GM23338 (cell line): ENCODE measurements around the gene ERRFI1. TPM values are rescaled to one million over a fixed set of nuclear protein-coding genes. Genes with fewer than 3 reads are reported as not detected.
A peak's percentile ranks its signal among the peaks of the same experiment; 100 is the strongest.

Experiments
- ATAC-seq: fragments of 200-7000 bp; cut with Tn5 transposase; 3 replicates; pipeline ENCODE4 v1.9.1; 2020
- DNase-seq: peaks from one replicate; pipeline ENCODE4 v3.0.0-alpha.2; 2015; ENCODE audit warnings: low spot score
- H2AFZ ChIP-seq: fragments of 200-600 bp; sonication (generic); 2 replicates; pipeline ENCODE4 v1.8.0; 2016; ENCODE audit warnings: antibody characterized with exemption, mild to moderate bottlenecking, moderate library complexity
- H3F3A ChIP-seq: fragments of 200-600 bp; sonication (generic); replicated peaks from 2 replicates; pipeline ENCODE4 v1.8.0; 2017; ENCODE audit warnings: antibody characterized with exemption, mixed run types, low read depth
- H3K27ac ChIP-seq: fragments of 200-600 bp; sonication (generic); 2 replicates; pipeline ENCODE4 v1.6.1; 2016; ENCODE audit warnings: low read depth
- H3K27me3 ChIP-seq: fragments of 200-600 bp; sonication (generic); 2 replicates; pipeline ENCODE4 v1.8.0; 2016; ENCODE audit warnings: mild to moderate bottlenecking, mixed run types, moderate library complexity; ENCODE audit not compliant: insufficient read depth
- H3K36me3 ChIP-seq: fragments of 200-600 bp; sonication (generic); 2 replicates; pipeline ENCODE4 v1.8.0; 2016; ENCODE audit warnings: mild to moderate bottlenecking; ENCODE audit not compliant: insufficient read depth
- H3K4me1 ChIP-seq: fragments of 200-600 bp; sonication (generic); 2 replicates; pipeline ENCODE4 v1.8.0; 2016; ENCODE audit warnings: mild to moderate bottlenecking, moderate library complexity; ENCODE audit not compliant: insufficient read depth
- H3K4me2 ChIP-seq: fragments of 200-600 bp; sonication (generic); 2 replicates; pipeline ENCODE4 v1.7.1; 2017; ENCODE audit warnings: mixed run types
- H3K4me3 ChIP-seq: fragments of 200-600 bp; sonication (generic); 2 replicates; pipeline ENCODE4 v1.6.1; 2016; ENCODE audit warnings: mixed run types
- H3K79me2 ChIP-seq: fragments of 200-600 bp; sonication (generic); replicated peaks from 2 replicates; pipeline ENCODE4 v1.8.0; 2017; ENCODE audit warnings: mild to moderate bottlenecking; ENCODE audit not compliant: insufficient read depth
- H3K9me2 ChIP-seq: fragments of 200-600 bp; sonication (generic); 2 replicates; pipeline ENCODE4 v1.8.0; 2017; ENCODE audit not compliant: insufficient read depth
- H4K20me1 ChIP-seq: fragments of 200-600 bp; sonication (generic); replicated peaks from 2 replicates; pipeline ENCODE4 v1.8.0; 2017; ENCODE audit warnings: mild to moderate bottlenecking; ENCODE audit not compliant: insufficient read depth
- H3K27ac Mint-ChIP-seq: 2 replicates; pipeline ENCODE4 v1.8.0; 2020; ENCODE audit warnings: inconsistent platforms, mild to moderate bottlenecking, moderate library complexity, mixed read lengths
- H3K27me3 Mint-ChIP-seq: 3 replicates; pipeline ENCODE4 v1.8.0; 2022; ENCODE audit warnings: low read depth, mild to moderate bottlenecking, moderate library complexity, mixed read lengths, inconsistent platforms; ENCODE audit not compliant: insufficient read depth, poor library complexity
- H3K36me3 Mint-ChIP-seq: 3 replicates; pipeline ENCODE4 v1.8.0; 2021; ENCODE audit warnings: low read depth, mild to moderate bottlenecking, inconsistent platforms, moderate library complexity, mixed read lengths
- H3K4me1 Mint-ChIP-seq: 3 replicates; pipeline ENCODE4 v1.8.0; 2020; ENCODE audit warnings: mild to moderate bottlenecking, inconsistent platforms, mixed read lengths
- H3K4me3 Mint-ChIP-seq: 3 replicates; pipeline ENCODE4 v1.8.0; 2021; ENCODE audit warnings: moderate library complexity, mild to moderate bottlenecking, inconsistent platforms, mixed read lengths
- H3K9me3 Mint-ChIP-seq: 3 replicates; pipeline ENCODE4 v1.8.0; 2020; ENCODE audit warnings: moderate library complexity, mild to moderate bottlenecking, inconsistent platforms, mixed read lengths
- CREB1 ChIP-seq: fragments of 250-450 bp; sonication (Bioruptor Pico); IDR thresholded peaks from 2 replicates; pipeline ENCODE4 v1.5.0; 2020; ENCODE audit warnings: low read depth, mild to moderate bottlenecking, moderate library complexity
- EZH2phosphoT487 ChIP-seq: fragments of 200-600 bp; sonication (generic); IDR thresholded peaks from one replicate; pipeline ENCODE4 v1.8.1; 2018; ENCODE audit warnings: antibody characterized with exemption; ENCODE audit not compliant: unreplicated experiment
- JUNB ChIP-seq: IDR thresholded peaks from one replicate; pipeline ENCODE4 v1.6.1; 2016; ENCODE audit warnings: antibody characterized with exemption; ENCODE audit not compliant: unreplicated experiment
- STAT1 ChIP-seq: IDR thresholded peaks from one replicate; pipeline ENCODE4 v1.6.1; 2016; ENCODE audit warnings: antibody characterized with exemption; ENCODE audit not compliant: unreplicated experiment
- ZNF114 ChIP-seq: fragments of 250-450 bp; sonication (Bioruptor Pico); IDR thresholded peaks from 2 replicates; pipeline ENCODE4 v1.5.0; 2020; ENCODE audit warnings: mild to moderate bottlenecking, moderate library complexity
- ZNF331 ChIP-seq: fragments of 250-450 bp; sonication (Bioruptor Pico); IDR thresholded peaks from 2 replicates; pipeline ENCODE4 v1.5.0; 2020; ENCODE audit warnings: low read depth, mild to moderate bottlenecking, moderate library complexity
- polyA plus RNA-seq: library from polyadenylated mRNA; unstranded; fragments of >200 nt; fragmentation: Nextera tagmentation; extraction: Ambion mirVana; gene quantifications from 2 replicates; pipeline ENCODE4 v1.2.1, GENCODE V29; 2016
- total RNA-seq: library from RNA; depleted of rRNA; stranded (reverse); fragments of >200 nt; shearing (Covaris generic); gene quantifications from 2 replicates; pipeline ENCODE4 v1.2.3, GENCODE V29; 2014
- TF ChIP-seq, protein P1 (sequence below), 2 experiments: fragments of 200-600 bp in 1 of 2; sonication (generic) in 1 of 2; conservative IDR thresholded peaks; 2 replicates each; pipeline versions ENCODE4 v1.5.1 to v1.6.1; 2016 to 2017; ENCODE audit warnings: antibody characterized with exemption in 2 of 2, low read depth in 2 of 2, mild to moderate bottlenecking in 2 of 2, moderate library complexity in 1 of 2
- TF ChIP-seq, protein P2 (sequence below): IDR thresholded peaks from one replicate; pipeline ENCODE4 v1.6.1; 2018; ENCODE audit warnings: antibody characterized with exemption; ENCODE audit not compliant: unreplicated experiment

Gene ERRFI1
- total and polyA plus RNA-seq, 2 experiments from 2014 or later = 22.9 to 59.8 TPM

DNA sequence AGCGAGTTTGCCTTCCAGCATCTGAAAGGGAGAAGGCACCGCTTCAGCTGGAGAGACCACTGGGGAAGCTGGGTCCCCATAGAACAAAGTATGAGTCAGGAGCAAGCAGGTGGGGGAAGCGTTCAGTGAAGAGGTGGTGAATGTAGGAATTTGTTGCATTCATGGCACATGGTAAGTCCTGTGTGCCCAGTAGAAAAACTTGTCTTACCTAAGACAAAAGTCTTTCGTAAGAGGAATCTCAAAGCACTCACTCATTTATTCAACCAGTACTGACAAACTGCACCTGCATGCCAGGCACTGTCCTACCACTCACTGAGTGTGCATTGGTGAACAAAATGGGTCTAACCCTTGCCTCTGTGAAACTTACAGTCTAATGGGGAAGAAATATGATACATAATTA, 9.2 kb upstream of the ERRFI1 start (continued):
- TF ChIP-seq, protein P1, sequence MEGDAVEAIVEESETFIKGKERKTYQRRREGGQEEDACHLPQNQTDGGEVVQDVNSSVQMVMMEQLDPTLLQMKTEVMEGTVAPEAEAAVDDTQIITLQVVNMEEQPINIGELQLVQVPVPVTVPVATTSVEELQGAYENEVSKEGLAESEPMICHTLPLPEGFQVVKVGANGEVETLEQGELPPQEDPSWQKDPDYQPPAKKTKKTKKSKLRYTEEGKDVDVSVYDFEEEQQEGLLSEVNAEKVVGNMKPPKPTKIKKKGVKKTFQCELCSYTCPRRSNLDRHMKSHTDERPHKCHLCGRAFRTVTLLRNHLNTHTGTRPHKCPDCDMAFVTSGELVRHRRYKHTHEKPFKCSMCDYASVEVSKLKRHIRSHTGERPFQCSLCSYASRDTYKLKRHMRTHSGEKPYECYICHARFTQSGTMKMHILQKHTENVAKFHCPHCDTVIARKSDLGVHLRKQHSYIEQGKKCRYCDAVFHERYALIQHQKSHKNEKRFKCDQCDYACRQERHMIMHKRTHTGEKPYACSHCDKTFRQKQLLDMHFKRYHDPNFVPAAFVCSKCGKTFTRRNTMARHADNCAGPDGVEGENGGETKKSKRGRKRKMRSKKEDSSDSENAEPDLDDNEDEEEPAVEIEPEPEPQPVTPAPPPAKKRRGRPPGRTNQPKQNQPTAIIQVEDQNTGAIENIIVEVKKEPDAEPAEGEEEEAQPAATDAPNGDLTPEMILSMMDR (conservative IDR thresholded peaks at IDR 0.05; ENCODE audit: low read depth in 2 of 2) = no peak
- TF ChIP-seq, protein P2, sequence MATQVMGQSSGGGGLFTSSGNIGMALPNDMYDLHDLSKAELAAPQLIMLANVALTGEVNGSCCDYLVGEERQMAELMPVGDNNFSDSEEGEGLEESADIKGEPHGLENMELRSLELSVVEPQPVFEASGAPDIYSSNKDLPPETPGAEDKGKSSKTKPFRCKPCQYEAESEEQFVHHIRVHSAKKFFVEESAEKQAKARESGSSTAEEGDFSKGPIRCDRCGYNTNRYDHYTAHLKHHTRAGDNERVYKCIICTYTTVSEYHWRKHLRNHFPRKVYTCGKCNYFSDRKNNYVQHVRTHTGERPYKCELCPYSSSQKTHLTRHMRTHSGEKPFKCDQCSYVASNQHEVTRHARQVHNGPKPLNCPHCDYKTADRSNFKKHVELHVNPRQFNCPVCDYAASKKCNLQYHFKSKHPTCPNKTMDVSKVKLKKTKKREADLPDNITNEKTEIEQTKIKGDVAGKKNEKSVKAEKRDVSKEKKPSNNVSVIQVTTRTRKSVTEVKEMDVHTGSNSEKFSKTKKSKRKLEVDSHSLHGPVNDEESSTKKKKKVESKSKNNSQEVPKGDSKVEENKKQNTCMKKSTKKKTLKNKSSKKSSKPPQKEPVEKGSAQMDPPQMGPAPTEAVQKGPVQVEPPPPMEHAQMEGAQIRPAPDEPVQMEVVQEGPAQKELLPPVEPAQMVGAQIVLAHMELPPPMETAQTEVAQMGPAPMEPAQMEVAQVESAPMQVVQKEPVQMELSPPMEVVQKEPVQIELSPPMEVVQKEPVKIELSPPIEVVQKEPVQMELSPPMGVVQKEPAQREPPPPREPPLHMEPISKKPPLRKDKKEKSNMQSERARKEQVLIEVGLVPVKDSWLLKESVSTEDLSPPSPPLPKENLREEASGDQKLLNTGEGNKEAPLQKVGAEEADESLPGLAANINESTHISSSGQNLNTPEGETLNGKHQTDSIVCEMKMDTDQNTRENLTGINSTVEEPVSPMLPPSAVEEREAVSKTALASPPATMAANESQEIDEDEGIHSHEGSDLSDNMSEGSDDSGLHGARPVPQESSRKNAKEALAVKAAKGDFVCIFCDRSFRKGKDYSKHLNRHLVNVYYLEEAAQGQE = no peak
- TF ChIP-seq EZH2phosphoT487 = no peak
- no peak for TF ChIP-seq ZNF331 (CRISPR knock-in tag)
- no peak for TF ChIP-seq CREB1 (CRISPR knock-in tag)
- TF ChIP-seq JUNB = no peak
- no peak for TF ChIP-seq STAT1

DNA sequence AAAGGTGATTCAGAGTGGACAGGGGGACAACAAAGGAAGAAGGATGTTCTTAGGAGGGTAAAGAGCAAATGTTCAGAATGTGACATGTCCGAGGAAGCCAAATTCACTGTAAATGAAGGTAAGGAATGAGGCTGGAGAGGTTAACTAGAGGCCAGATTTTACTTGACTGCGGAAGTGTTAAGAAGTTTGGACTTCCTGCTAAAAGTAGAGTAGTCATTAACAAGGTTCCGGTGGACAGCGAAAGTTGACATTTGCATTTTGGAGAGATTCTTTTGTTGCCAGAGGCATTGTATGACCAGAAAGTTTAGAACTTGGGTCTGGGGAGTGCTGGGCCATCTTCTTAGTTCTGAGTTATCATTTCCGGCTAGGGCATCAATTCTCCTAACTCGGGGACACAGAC, 7.2 kb upstream of the ERRFI1 start:
- no peaks in the 10 kb centered on the region for H3F3A ChIP-seq
- TF ChIP-seq EZH2phosphoT487 (no peak), CREB1 (CRISPR knock-in tag) (no peak), ZNF114 (CRISPR knock-in tag) (no peak), ZNF331 (CRISPR knock-in tag) (no peak)
- TF ChIP-seq, protein P2 = no peak
- H3K36me3 ChIP-seq = no peaks in the 10 kb centered on the region
- no peaks in the 10 kb centered on the region for H3K9me2 ChIP-seq
- no peaks in the 10 kb centered on the region for H3K79me2 ChIP-seq
- peak overlapping the region; percentile 4; the same call in 1 of the 2 replicates for H2AFZ ChIP-seq
- Mint-ChIP-seq H3K27me3 (peaks cover 1% of the 10 kb centered on the region), H3K4me3 (no peak overlapping the region), H3K36me3 (no peaks in the 10 kb centered on the region), H3K27ac (no peak overlapping the region), H3K4me1 (peaks cover 3% of the 10 kb centered on the region), H3K9me3 (no peaks in the 10 kb centered on the region; the same call in 2 of the 3 replicates)
- no peak overlapping the region for H3K4me2 ChIP-seq
- DNase-seq = no peak
- peaks cover 10% of the 10 kb centered on the region for H3K4me1 ChIP-seq
- no peak overlapping the region for H3K27ac ChIP-seq
- H4K20me1 ChIP-seq = no peaks in the 10 kb centered on the region
- H3K27me3 ChIP-seq = no peaks in the 10 kb centered on the region
- ATAC-seq = no peak
- H3K4me3 ChIP-seq = no peak overlapping the region
